Measurements from ENCODE around the gene CLPTM1L. TPM values are rescaled to one million over a fixed set of nuclear protein-coding genes. Genes with fewer than 3 reads are reported as not detected.

CLPTM1L gene
- polyA plus RNA-seq, 1 donor from 2014 or later: 61.6 TPM

DNA sequence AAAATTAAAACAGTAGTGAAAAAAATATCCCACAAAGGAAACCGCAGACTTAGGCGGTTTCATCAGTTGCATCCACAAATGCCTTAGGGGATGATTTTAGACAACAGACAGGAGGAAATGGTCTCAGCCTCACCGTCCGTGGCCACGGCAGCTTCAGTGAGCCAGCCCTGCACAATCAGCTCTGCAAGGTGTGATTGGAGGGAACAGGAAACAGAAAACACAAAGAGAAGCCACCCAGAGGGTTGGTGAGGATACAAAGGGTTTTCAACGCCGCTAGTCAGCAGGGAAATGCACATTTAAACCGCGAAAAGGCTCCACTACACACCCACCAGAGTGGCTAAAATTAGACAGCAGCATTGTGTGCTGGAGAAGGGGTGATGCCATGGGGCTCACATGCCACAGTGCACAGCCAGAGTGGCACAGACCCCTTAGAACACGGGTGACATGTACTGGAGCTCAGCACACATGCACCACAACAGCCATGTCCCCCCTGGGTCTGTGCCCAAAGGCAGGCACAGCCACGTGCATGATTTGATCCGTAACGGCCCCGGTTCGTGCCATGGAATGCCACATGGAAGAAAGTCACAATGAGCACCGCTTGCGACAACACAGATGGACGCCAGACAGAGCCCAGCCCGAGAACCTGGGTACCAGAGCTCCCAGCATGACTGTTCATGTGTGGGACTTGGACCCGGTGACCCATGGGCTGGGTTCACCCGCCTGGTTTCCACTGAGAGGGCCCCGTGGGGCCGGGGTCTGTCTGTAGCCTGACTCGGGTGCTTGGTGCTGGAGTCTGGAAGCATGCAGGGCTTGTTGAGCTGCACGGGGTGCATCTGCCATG lies 31.7 kb downstream of the CLPTM1L start:
- Histone ChIP-seq H3K9me3 (ENCODE audit: low read length) (no peaks in the 10 kb centered on the region), H3K27me3 (ENCODE audit: insufficient read depth, low read depth, low read length) (no peaks in the 10 kb centered on the region), H4K20me1 (ENCODE audit: insufficient read depth) (no peaks in the 10 kb centered on the region), H3F3A (ENCODE audit: insufficient read depth, low read length, poor library complexity, severe bottlenecking) (no peaks in the 10 kb centered on the region), H3K4me2 (ENCODE audit: low read length) (no peak overlapping the region), H2AFZ (ENCODE audit: low read depth, low read length) (no peak overlapping the region), H3K4me3 (ENCODE audit: low read length) (no peak overlapping the region), H3K9me2 (ENCODE audit: insufficient read depth, low read length) (no peaks in the 10 kb centered on the region), H3K79me2 (replicated peaks; ENCODE audit: insufficient read depth, low read length) (no peaks in the 10 kb centered on the region), H3K36me3 (ENCODE audit: insufficient read depth, low read length) (no peaks in the 10 kb centered on the region), H3K9ac (ENCODE audit: low read length) (no peak overlapping the region), H3K27ac (ENCODE audit: low read length) (no peak overlapping the region)
- TF ChIP-seq SMC3 (conservative IDR thresholded peaks at IDR 0.05; ENCODE audit: poor library complexity): no peak
- TF ChIP-seq EZH2 (IDR thresholded peaks at IDR 0.05; ENCODE audit: borderline replicate concordance, insufficient read depth, low read length, poor library complexity, severe bottlenecking): no peak
- TF ChIP-seq, protein P1, sequence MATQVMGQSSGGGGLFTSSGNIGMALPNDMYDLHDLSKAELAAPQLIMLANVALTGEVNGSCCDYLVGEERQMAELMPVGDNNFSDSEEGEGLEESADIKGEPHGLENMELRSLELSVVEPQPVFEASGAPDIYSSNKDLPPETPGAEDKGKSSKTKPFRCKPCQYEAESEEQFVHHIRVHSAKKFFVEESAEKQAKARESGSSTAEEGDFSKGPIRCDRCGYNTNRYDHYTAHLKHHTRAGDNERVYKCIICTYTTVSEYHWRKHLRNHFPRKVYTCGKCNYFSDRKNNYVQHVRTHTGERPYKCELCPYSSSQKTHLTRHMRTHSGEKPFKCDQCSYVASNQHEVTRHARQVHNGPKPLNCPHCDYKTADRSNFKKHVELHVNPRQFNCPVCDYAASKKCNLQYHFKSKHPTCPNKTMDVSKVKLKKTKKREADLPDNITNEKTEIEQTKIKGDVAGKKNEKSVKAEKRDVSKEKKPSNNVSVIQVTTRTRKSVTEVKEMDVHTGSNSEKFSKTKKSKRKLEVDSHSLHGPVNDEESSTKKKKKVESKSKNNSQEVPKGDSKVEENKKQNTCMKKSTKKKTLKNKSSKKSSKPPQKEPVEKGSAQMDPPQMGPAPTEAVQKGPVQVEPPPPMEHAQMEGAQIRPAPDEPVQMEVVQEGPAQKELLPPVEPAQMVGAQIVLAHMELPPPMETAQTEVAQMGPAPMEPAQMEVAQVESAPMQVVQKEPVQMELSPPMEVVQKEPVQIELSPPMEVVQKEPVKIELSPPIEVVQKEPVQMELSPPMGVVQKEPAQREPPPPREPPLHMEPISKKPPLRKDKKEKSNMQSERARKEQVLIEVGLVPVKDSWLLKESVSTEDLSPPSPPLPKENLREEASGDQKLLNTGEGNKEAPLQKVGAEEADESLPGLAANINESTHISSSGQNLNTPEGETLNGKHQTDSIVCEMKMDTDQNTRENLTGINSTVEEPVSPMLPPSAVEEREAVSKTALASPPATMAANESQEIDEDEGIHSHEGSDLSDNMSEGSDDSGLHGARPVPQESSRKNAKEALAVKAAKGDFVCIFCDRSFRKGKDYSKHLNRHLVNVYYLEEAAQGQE (IDR thresholded peaks at IDR 0.05; ENCODE audit: borderline replicate concordance): no peak

DNA sequence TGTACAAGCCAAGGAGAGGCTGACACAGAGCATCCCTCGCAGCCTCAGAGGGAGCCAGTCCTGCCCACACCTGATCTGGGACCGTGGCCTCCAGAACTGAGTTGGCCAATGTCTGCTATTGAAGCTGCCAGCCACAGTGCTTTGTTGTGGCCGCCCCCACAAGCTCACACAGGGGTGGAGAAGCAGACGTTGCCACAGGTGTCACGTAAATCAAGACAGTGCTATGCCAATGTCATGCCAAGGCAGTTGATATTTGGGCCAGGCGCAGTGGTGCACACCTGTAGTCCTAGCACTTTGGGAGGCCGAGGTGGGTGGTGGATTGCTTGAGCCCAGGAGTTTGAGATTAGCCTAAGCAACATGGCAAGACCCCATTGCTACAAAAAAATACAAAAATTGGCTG lies 32.7 kb downstream of the CLPTM1L start:
- Histone ChIP-seq H3K9me3 (ENCODE audit: low read length) (no peaks in the 10 kb centered on the region), H4K20me1 (ENCODE audit: insufficient read depth) (no peaks in the 10 kb centered on the region), H3K27me3 (ENCODE audit: insufficient read depth, low read depth, low read length) (no peaks in the 10 kb centered on the region), H3F3A (ENCODE audit: insufficient read depth, low read length, poor library complexity, severe bottlenecking) (no peaks in the 10 kb centered on the region), H3K27ac (ENCODE audit: low read length) (no peak overlapping the region), H3K79me2 (replicated peaks; ENCODE audit: insufficient read depth, low read length) (no peaks in the 10 kb centered on the region), H3K4me2 (ENCODE audit: low read length) (no peak overlapping the region), H2AFZ (ENCODE audit: low read depth, low read length) (no peak overlapping the region), H3K4me3 (ENCODE audit: low read length) (no peak overlapping the region), H3K9me2 (ENCODE audit: insufficient read depth, low read length) (no peaks in the 10 kb centered on the region), H3K36me3 (ENCODE audit: insufficient read depth, low read length) (no peaks in the 10 kb centered on the region), H3K9ac (ENCODE audit: low read length) (no peak overlapping the region)
- TF ChIP-seq EP300 (conservative IDR thresholded peaks at IDR 0.05; ENCODE audit: poor library complexity, severe bottlenecking): no peak
- no peak for TF ChIP-seq RAD21 (conservative IDR thresholded peaks at IDR 0.05)
- TF ChIP-seq EZH2 (IDR thresholded peaks at IDR 0.05; ENCODE audit: borderline replicate concordance, insufficient read depth, low read length, poor library complexity, severe bottlenecking): no peak
- TF ChIP-seq SMC3 (conservative IDR thresholded peaks at IDR 0.05; ENCODE audit: poor library complexity): no peak
- no peak for TF ChIP-seq POLR2AphosphoS5 (IDR thresholded peaks at IDR 0.05)
- TF ChIP-seq, protein P2, sequence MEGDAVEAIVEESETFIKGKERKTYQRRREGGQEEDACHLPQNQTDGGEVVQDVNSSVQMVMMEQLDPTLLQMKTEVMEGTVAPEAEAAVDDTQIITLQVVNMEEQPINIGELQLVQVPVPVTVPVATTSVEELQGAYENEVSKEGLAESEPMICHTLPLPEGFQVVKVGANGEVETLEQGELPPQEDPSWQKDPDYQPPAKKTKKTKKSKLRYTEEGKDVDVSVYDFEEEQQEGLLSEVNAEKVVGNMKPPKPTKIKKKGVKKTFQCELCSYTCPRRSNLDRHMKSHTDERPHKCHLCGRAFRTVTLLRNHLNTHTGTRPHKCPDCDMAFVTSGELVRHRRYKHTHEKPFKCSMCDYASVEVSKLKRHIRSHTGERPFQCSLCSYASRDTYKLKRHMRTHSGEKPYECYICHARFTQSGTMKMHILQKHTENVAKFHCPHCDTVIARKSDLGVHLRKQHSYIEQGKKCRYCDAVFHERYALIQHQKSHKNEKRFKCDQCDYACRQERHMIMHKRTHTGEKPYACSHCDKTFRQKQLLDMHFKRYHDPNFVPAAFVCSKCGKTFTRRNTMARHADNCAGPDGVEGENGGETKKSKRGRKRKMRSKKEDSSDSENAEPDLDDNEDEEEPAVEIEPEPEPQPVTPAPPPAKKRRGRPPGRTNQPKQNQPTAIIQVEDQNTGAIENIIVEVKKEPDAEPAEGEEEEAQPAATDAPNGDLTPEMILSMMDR (IDR thresholded peaks at IDR 0.05; ENCODE audit: poor library complexity, severe bottlenecking): no peak
- no peak for TF ChIP-seq MXI1 (conservative IDR thresholded peaks at IDR 0.05; ENCODE audit: poor library complexity, severe bottlenecking)
- TF ChIP-seq, protein P1 (IDR thresholded peaks at IDR 0.05; ENCODE audit: borderline replicate concordance): no peak
- TF ChIP-seq TAF1 (IDR thresholded peaks at IDR 0.05; ENCODE audit: low read depth): no peak

Measured in neural cell (in vitro differentiated cells).